Measurements from ENCODE around the gene CSTA. TPM values are rescaled to one million over a fixed set of nuclear protein-coding genes. Genes with fewer than 3 reads are reported as not detected.

Gene CSTA
- total and polyA plus RNA-seq, 2 of the 13 experiments (the other 11 are each of a cell fraction or from before 2014, with no cell fraction given), result 3.9 to 11.0 TPM

- TF ChIP-seq ARID5B (CRISPR knock-in tag; IDR thresholded peaks at IDR 0.05) (peak; percentile 91), BATF2 (CRISPR knock-in tag; IDR thresholded peaks at IDR 0.05) (0 out of 2 replicates have a peak, but pooled peaks have one; percentile 49), ZNF619 (CRISPR knock-in tag; IDR thresholded peaks at IDR 0.05) (no peak; the same call in 1 of the 2 replicates), ZNF850 (CRISPR knock-in tag; conservative IDR thresholded peaks at IDR 0.05) (no peak), HOMEZ (CRISPR knock-in tag; IDR thresholded peaks at IDR 0.05; ENCODE audit: low read depth) (peak; percentile 90), ZNF225 (CRISPR knock-in tag; IDR thresholded peaks at IDR 0.05) (peak; percentile 78; the same call in 1 of the 2 replicates), CREB1 (IDR thresholded peaks at IDR 0.05) (peak; percentile 71; the same call in 1 of the 2 replicates), CREB1 (CRISPR knock-in tag; IDR thresholded peaks at IDR 0.05) (no peak), ZNF766 (CRISPR knock-in tag; IDR thresholded peaks at IDR 0.05; ENCODE audit: borderline replicate concordance) (peak; percentile 67; the same call in 1 of the 2 replicates), GTF3A (CRISPR knock-in tag; conservative IDR thresholded peaks at IDR 0.05) (0 out of 2 replicates have a peak, but pooled peaks have one; percentile 49), PRDM10 (CRISPR knock-in tag; IDR thresholded peaks at IDR 0.05; ENCODE audit: low read depth) (peak; percentile 79; the same call in 1 of the 2 replicates), PBX2 (CRISPR knock-in tag; IDR thresholded peaks at IDR 0.05) (no peak), ZNF749 (CRISPR knock-in tag; IDR thresholded peaks at IDR 0.05; ENCODE audit: borderline replicate concordance) (no peak), NR2F6 (IDR thresholded peaks at IDR 0.05) (no peak), NR2F6 (CRISPR knock-in tag; IDR thresholded peaks at IDR 0.05) (peak; percentile 80), WIZ (CRISPR knock-in tag; IDR thresholded peaks at IDR 0.05) (peak; percentile 57; the same call in 1 of the 2 replicates), KAT8 (CRISPR knock-in tag; IDR thresholded peaks at IDR 0.05) (peak; percentile 87)
These were observed 59.0 kb downstream of the CSTA start, which contains the start of gene FAM162A (continued) for GRCh38 chr3:122383771-122384697.

Measured in HepG2 (cell line).